Activated T-cell treated with anti-CD3 and anti-CD28 coated beads for 24 hours (primary cell): Measurements from ENCODE around the gene ATE1.
"Not testable (repeated sequence)": the region's sequence is repeated elsewhere in the genome, so short reads cannot be mapped to it uniquely, and the experiment has no call there.

Source experiments
- DNase-seq: peaks from one replicate; pipeline ENCODE4 v3.0.0-alpha.2; 2020; ENCODE audit warnings: low read depth

ATE1 gene

DNA sequence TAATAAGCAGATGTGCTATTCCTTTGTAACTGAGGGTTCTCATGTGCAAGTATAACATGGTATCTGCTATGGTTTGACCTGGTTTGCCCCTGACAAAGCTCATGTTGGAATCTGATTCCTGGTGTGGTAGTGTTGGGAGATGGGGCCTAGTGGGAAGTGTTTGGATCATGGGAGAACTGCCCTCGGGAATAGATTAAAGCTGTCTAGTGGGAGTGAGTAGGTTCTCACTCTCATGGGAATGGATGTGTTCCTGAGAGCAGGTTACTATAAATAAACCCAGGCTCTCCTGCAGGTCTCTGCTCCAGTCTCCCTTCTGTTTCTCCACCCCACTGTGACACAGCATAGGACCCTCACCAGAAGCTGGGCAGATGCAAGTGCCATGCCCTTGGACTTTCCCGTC is 97.7 kb downstream of the ATE1 start:
- DNase-seq: no peak

GRCh38 chr10:121828045-121828444 is 99.8 kb downstream of the ATE1 start:
- DNase-seq: no peak

- not testable (repeated sequence) for DNase-seq
These were observed 101.1 kb downstream of the ATE1 start for GRCh38 chr10:121826773-121827172.

GRCh38 chr10:121823993-121824463 is 103.8 kb downstream of the ATE1 start:
- no peak for DNase-seq

DNA sequence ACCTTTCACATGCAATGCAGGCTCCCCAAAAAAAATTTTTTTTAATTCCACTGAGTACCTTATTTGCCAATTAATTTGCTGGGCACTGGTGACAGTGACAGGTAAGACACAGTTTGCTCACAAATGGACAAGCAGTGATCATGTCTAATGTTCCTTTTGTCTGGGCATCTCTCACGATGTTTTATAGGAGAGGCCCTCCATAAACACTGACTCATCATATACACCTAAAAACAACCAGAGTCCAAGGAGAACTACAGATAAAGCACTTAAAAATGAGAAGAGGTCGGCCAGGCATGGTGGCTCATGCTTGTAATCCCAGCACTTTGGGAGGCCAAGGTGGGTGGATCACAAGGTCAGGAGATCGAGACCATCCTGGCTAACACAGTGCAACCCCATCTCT is 105.1 kb downstream of the ATE1 start:
- DNase-seq: no peak

- DNase-seq: no peak
These were observed 105.7 kb downstream of the ATE1 start for GRCh38 chr10:121822180-121822579.

DNA sequence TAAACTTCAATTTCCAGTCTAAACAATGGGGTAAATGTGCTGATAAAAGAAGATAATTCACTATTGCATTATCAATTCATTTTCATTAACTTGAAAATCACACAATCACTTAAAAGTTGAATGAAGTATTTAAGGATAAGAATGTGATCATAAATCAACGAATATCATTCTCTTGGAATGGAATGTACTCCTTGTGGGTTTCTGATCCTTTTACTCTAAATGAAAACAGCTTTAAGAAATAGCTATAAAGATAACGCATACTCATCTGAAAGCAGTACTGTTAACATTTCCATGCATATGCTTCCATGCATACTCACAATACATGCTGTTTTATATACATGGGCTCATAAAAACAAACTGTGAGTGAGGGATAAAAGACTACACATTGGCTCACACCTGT is 108.8 kb downstream of the ATE1 start:
- no peak for DNase-seq

- no peak for DNase-seq
These were observed 109.2 kb downstream of the ATE1 start for GRCh38 chr10:121818599-121818998.

- DNase-seq: no peak
These were observed 111.6 kb downstream of the ATE1 start for GRCh38 chr10:121816197-121816596.

GRCh38 chr10:121813857-121814256 is 114.0 kb downstream of the ATE1 start:
- DNase-seq: no peak

GRCh38 chr10:121813211-121813815 is 114.5 kb downstream of the ATE1 start:
- no peak for DNase-seq

- DNase-seq: no peak
These were observed 115.8 kb downstream of the ATE1 start for GRCh38 chr10:121812031-121812430.

DNA sequence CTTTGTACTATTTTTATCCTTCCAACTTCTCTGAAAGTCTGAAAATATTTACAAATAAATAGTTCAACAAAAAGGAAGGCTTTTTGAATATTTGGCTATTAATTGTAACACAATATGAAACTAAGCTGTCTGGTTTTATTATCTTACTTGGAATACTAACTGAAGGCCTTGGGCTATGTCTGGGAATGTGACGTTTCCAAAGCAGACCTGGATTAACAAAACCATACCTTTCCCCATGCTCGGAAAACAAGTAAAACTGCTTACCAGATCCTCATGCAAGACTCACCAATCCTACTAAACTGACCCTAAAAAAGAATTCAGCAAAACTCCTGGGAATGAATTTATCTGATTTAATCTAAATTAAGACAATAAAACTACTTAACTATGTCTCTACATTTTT is 116.4 kb downstream of the ATE1 start:
- no peak for DNase-seq

DNA sequence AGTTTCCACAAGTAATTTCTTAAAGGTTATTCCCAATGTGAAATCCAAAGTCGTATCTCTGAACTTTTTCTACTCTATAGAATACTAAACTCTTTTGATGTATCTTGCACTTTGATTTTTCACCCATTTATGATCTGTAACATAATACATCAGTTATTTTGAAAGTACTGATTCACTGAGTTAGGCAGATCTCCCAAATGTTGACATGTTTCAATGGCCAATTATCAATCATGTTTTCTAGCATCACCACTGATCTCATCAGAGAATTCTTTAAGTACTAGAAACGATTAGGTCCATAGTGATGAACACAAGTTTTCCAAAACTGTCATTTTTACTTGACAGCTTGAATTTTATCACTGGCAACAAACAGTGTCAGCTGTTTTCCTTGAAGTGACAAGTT is 119.0 kb downstream of the ATE1 start:
- no peak for DNase-seq

DNA sequence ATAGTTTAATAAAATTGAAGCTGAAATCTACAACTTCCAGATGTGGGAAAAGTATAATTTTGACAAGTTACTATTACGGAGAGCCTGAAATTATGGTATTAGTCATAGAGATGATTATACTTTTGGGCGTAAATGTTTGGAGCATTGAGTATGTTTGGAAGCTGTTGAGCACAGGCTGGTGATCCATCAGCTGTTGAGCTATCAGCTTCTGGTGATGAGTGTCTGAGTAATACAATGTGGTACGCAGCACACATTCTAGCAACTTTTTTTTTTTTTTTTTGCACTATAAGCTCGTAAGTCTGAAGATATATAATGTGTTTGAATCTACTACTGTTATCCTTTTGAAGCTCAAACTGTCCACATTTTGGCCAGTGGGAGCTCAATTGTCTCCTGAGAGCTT is 123.4 kb downstream of the ATE1 start:
- DNase-seq: no peak

- DNase-seq: no peak
These were observed 124.2 kb downstream of the ATE1 start for GRCh38 chr10:121803611-121804010.

- no peak for DNase-seq
These were observed 127.0 kb downstream of the ATE1 start for GRCh38 chr10:121800831-121801230.

- no peak for DNase-seq
These were observed 127.7 kb downstream of the ATE1 start for GRCh38 chr10:121800146-121800545.

DNA sequence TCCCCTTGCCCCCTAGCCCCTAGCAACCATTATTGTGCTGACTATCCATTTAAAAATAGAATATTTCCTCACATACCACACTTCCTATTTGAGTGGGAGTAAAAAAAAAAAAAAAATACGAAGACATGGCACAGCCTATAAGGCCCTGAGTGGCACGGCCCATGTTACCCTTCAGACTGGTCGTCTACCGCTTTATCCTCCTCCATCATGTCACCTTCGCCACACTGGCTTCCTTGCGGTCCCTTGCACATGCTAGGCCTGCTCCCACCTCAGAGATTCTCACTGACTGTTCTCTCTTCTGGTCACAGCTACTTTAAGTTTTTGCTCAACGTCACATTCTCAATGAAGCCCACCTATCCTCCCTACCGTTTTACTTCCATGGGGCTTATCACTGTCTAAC is 130.3 kb downstream of the ATE1 start:
- no peak for DNase-seq

DNA sequence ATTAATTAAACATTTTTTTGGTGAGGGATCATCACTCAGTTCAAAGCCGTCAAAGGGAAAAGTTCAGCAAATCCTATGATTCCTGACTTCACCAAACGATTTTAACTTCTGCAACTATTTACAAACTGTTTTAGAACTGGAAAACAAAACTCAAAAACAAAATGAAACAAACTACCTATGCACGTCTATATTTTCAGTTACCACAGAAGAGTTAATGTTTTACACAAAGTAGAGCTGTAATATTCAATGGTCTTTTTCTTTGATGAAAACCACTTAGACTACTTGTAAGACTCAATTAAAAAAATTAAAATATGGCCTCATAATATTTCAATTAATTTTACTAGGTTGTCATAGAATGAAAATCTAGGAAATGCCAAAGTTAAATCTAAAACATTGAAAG is 131.5 kb downstream of the ATE1 start:
- DNase-seq: no peak

DNA sequence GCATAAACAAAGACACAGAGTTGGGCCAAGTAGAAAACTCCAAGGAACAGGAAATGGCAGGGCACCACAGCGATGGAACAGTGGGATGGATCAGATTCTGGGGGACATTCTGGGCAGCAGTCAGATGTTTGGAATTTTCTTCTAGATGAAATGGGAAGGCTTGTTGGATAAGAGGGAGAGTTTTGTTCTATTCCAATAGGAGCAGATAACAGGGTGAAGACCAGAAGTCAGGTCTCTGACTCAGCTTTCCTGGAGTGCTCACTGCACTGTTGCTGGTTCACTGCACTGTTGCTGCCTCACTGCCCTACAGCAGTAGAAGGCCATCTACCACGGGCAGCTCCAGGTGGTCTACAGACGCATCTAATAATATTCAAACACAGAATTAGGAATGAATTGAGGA is 135.6 kb downstream of the ATE1 start:
- DNase-seq: no peak

DNA sequence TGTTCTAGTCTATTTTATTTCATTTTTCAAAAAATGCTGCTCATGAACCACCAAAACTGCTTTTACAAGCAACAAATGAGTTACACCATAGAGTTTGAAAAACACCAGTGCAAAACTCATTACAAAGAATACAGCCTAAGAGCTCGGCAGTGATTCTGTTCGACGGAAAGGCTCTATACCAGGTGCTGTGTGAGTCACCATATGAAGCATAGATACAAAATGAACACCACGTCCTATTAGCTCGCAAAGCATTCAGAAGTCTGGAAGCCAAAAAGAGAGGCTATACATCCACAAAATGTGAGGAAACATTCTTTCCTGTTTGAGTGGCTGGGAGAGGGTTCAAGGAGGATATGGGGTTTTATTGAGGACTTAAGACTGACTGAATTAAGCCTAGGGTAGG is 136.1 kb downstream of the ATE1 start:
- no peak for DNase-seq

DNA sequence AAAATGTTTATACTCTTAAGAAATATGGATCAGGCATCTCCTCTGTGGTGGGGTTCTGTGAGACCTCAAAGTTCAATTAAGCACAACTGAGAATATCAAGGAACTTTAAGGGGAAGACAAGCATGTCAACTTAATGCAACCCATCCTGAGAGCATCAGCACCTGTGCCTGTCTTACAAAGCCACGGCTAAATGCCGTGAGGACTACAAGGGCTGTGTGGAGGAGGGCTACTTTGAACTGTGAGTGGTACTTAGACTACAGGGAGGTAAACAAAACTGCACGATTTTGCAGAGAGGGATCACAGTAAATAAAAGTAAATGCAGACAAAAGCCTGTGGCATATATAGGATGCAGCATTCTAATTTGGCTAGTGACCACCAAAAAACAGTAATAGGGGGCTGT is 139.1 kb downstream of the ATE1 start:
- no peak for DNase-seq

GRCh38 chr10:121788115-121788514 is 139.7 kb downstream of the ATE1 start:
- no peak for DNase-seq

DNA sequence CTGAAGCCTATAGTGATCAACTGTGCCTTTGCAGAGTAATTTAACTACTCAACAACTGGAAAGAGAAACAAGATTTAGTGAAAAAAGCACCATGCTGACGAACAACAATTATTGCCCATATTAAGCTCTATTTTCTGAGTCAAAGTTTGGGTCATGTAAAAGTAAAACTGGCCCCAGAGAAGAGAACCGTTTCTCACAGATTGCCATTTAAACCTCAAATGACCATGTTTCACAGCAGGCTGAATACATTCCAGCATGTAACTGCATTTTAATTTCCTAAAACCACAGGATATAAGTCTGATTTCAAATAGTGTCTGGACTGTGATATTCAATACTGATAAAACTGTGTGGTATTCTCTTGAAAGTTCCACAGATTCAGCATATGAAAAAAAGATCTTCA is 140.7 kb downstream of the ATE1 start:
- DNase-seq: no peak
